ENCODE measurements around the gene KIAA1143.

Gene KIAA1143

DNA sequence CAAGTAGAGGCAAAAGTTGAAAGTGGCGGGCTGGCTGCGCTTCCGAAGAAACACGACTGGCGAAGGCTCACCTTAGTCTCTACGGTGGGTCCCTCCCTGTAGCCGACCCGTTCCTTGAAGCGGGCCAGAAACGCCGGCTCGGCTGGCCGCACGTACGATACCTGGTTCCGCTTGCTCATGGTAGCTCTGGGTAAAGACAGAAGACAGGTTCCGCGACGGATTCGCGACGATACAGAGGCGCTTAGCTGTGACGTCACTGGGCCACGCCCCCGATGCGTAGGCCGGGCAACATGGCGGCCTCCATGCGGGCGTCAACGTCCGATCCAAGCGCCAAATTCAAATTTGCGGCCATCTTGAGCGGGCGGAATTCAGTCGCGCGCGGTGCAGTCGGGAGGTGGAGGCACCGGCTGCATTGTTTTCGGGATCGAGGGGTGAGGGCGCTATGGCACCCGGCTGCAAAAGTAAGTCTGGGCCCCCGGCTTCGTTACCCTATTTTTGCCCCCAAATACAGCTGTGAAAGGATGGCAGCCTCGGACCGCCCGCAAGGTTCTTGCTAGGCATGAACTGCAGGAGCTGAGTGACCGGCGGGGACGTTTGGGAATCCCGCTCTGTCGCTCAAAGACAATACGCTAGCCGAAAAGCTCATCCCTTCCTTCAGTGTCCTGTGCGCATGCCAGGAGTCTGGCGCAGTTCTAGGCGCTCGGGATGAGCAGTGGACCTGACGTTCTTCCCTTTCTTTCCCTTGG lies at the start of gene KIAA1143, which contains the start of gene KIF15:
Gene KIAA1143 (minus strand): TSS at position 196 of the 746 bp plus-strand sequence. CDS start 17 bp downstream, at position 179.
Gene KIF15 (plus strand): TSS at position 371 of the 746 bp plus-strand sequence. CDS start 72 bp downstream, at position 443.
- DNase-seq (ENCODE audit: low read depth): peak; percentile 89

DNA sequence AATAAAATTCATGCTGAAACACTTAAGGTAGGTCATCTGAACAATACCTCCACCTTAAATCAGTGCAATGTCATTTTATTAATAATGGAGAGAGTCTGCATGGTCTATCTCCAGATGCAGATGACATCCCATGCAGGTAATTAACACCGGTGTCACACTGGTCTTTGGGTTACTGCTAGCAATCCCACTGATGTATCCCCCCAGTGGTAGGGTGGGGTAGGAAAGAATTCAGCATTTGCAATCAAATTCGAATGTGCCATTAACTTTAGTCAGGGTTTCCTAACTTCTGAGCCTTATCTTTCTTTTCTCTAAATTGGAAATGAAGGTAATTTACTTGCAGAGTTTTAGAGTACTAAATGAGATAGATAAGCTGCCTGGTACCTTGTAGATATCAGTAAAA lies 44.5 kb upstream of the KIAA1143 start:
- no peak for DNase-seq (ENCODE audit: low read depth)

- DNase-seq (ENCODE audit: low read depth): no peak
Measured at GRCh38 chr3:44803298-44803697, 41.9 kb upstream of the KIAA1143 start.

DNA sequence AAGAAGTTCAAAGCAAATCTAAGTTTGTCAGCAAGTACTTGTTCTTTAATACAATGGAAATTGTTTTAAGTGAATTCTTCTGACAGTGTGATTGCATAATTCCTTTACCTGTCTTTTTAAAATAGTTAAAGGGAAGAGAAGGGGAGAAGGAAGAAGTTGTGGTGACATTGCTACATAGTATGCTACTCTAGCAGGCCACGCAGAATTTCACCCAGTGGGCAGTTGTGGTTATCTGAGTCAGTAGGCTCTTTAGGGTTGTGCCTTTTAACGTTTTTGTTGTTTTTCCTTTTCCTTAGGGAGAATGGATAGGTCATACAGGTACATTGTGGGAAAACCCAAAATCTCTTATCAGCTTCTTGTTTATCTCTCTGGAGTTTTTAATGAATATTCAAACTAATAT lies 40.6 kb upstream of the KIAA1143 start:
- DNase-seq (ENCODE audit: low read depth): no peak

- DNase-seq (ENCODE audit: low read depth): no peak
Measured at GRCh38 chr3:44795197-44795596, 33.8 kb upstream of the KIAA1143 start.

GRCh38 chr3:44782891-44783290 lies 21.5 kb upstream of the KIAA1143 start:
- DNase-seq (ENCODE audit: low read depth): no peak

GRCh38 chr3:44772099-44772442 lies 10.7 kb upstream of the KIAA1143 start:
- no peak for DNase-seq (ENCODE audit: low read depth)

GRCh38 chr3:44771424-44772098 lies 10.1 kb upstream of the KIAA1143 start:
- DNase-seq (ENCODE audit: low read depth): no peak

DNA sequence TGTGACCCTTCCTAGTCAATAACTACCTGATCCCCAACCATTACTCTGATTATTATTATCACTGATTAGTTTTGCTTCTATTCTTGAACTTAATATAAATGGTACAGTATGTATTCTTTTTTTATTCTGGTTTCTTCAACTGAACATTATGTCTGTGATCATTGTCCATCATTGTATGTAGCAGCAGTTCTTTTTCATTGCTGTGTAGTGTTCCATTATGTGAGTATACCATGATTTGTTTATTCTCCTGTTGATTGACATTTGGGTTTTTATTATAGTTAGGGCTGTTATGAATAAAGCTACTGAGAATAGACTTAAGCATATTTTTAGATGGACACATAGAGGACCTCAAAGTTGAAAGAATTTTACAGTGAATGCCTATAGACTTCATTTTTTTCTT lies 2.8 kb upstream of the KIAA1143 start:
- DNase-seq (ENCODE audit: low read depth): no peak

- DNase-seq (ENCODE audit: low read depth): no peak
Measured at GRCh38 chr3:44762690-44763089, 1.3 kb upstream of the KIAA1143 start.

DNA sequence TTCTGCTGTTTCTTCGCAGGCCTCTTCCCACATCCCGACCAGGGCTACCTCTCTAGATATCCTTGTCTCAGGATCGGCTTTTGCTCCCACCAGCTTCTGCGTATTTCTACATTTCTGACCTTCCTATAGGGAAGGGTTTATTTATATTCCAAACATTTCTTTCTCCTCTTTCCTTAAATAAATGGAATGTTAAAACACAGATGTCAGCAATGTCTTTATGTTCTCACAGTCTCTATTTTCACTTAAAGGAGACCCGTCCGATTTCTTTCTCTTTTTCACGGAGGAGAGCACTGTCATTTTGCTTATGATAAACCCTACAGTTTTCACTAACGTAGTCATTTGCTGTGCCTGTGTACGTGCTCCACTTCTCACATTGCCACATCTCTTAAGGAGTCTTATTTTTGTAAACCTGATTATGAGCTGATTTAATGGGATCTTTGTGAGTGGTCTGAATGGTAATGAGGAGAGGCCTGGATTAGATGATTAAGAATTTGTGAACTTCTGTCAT lies 805 bp upstream of the KIAA1143 start:
- DNase-seq (ENCODE audit: low read depth): no peak

DNA sequence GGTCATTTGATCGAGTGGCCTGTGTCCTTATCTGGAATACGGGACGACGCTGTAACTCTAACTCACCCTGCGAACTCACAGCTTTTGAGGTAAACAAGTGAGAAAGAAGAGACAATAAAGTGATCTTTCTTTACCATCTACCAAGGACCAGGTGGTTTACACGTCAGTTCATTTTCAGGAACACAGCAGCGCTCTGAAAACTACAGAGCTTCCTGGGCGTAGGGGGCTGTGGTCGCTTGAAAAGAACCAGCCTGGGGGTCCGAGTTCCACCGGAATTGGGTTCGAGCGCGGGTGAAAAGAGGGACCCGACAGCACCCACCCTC lies 357 bp downstream of the KIAA1143 start:
- no peak for DNase-seq (ENCODE audit: low read depth)

GRCh38 chr3:44734646-44735168 lies 26.7 kb downstream of the KIAA1143 start:
- DNase-seq (ENCODE audit: low read depth): no peak

GRCh38 chr3:44729384-44729910 lies 32.0 kb downstream of the KIAA1143 start, which contains the start of gene ZNF501:
Gene ZNF501 (plus strand): TSS chr3:44729635. CDS start chr3:44734422, 4,787 bp downstream.
- DNase-seq (ENCODE audit: low read depth): peak; percentile 59

GRCh38 chr3:44722103-44722401 lies 39.4 kb downstream of the KIAA1143 start:
- no peak for DNase-seq (ENCODE audit: low read depth)

- DNase-seq (ENCODE audit: low read depth): no peak
Measured at GRCh38 chr3:44721231-44722102, 40.0 kb downstream of the KIAA1143 start.

- DNase-seq (ENCODE audit: low read depth): peak; percentile 3
Measured at GRCh38 chr3:44712455-44713075, 48.9 kb downstream of the KIAA1143 start, which contains the start of gene ZNF502. Gene ZNF502 (plus strand): TSS chr3:44712660. CDS start chr3:44720262, 7,602 bp downstream.
